Esophagus squamous epithelium (tissue), 4 donors: ENCODE results near the gene FLNB.

Experiments used
- POLR2A ChIP-seq, 4 donors: fragments of 450-650 bp; IDR thresholded peaks; one replicate each; pipeline ENCODE4 v1.6.1; 2017; ENCODE audit warnings: antibody characterized with exemption in 4 of 4, mild to moderate bottlenecking in 4 of 4, moderate library complexity in 3 of 4
- TF ChIP-seq, protein P1 (sequence below), 6 experiments: fragments of 450-650 bp in 4 of 6; fragments of 200-600 bp in 2 of 6; sonication (generic) in 2 of 6; IDR thresholded peaks; one replicate each; pipeline ENCODE4 v1.5.1; 2016 to 2019; ENCODE audit warnings: antibody characterized with exemption in 6 of 6, mild to moderate bottlenecking in 4 of 6, moderate library complexity in 4 of 6

GRCh38 chr3:58051196-58051595, 43.0 kb downstream of the FLNB start:
- TF ChIP-seq, protein P1, sequence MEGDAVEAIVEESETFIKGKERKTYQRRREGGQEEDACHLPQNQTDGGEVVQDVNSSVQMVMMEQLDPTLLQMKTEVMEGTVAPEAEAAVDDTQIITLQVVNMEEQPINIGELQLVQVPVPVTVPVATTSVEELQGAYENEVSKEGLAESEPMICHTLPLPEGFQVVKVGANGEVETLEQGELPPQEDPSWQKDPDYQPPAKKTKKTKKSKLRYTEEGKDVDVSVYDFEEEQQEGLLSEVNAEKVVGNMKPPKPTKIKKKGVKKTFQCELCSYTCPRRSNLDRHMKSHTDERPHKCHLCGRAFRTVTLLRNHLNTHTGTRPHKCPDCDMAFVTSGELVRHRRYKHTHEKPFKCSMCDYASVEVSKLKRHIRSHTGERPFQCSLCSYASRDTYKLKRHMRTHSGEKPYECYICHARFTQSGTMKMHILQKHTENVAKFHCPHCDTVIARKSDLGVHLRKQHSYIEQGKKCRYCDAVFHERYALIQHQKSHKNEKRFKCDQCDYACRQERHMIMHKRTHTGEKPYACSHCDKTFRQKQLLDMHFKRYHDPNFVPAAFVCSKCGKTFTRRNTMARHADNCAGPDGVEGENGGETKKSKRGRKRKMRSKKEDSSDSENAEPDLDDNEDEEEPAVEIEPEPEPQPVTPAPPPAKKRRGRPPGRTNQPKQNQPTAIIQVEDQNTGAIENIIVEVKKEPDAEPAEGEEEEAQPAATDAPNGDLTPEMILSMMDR (IDR thresholded peaks at IDR 0.05): no peak
- TF ChIP-seq POLR2A (IDR thresholded peaks at IDR 0.05): no peak
